NT2/D1 (cell line): ENCODE results near the gene PTPRK.

Source experiments
- SUZ12 ChIP-seq: IDR thresholded peaks from 2 replicates; pipeline ENCODE4 v1.6.1; 2011; ENCODE audit not compliant: insufficient read length, insufficient read depth; ENCODE audit errors: extremely low read depth
- YY1 ChIP-seq: IDR thresholded peaks from 2 replicates; pipeline ENCODE4 v1.6.1; 2011; ENCODE audit not compliant: insufficient read length, insufficient read depth
- ZNF274 ChIP-seq: IDR thresholded peaks from 2 replicates; pipeline ENCODE4 v1.6.1; 2011; ENCODE audit warnings: mild to moderate bottlenecking, low read depth, low read length

DNA sequence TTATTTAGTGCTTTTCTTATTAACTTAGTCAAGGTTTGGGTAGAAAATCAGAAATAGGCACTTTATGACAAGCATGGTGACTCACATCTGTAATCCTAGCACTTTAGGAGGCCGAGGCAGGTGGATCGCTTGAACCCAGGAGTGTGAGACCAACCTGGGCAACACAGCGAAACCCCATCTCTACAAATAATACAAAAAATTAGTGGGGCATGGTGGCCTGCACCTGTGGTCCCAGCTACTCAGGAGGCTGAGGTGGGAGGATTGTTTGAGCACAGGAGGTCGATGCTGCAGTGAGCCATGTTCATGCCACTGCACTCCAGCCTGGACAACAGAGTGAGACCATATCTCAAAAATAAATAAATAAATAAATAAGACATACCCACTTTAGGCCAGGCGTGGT lies 568.2 kb downstream of the PTPRK start:
- TF ChIP-seq YY1 (no peak), ZNF274 (no peak), SUZ12 (no peak)
